HG03439 (cell line): ENCODE data around the gene CSNK2A3.
"Not testable (repeated sequence)": the region's sequence is repeated elsewhere in the genome, so short reads cannot be mapped to it uniquely, and the experiment has no call there.

ENCODE experiments used
- ATAC-seq: cut with Tn5 transposase; IDR thresholded peaks from one replicate; pipeline ENCODE4 v1.9.1; 2021; ENCODE audit warnings: mild to moderate bottlenecking, moderate library complexity; ENCODE audit not compliant: unreplicated experiment

The CSNK2A3 gene

DNA sequence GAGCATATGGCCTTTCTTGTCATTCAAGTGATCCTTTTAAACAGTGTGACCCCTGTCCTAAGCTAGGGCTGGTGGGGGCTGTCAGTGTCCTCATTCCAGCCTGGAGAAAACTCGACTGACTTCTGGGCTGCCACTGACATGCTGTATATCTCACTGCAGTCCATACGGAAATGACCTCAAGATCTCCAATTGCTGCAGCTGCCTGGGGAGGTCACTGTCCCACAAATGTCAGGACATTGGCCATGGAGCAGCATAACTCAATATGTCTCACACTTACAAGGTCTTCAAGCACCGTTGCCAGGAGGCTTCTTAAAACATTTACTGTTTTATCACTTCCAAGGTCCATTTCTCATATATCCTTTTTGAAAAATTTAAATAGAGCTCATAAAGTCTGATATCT lies 27.8 kb upstream of the CSNK2A3 start:
- no peak for ATAC-seq

DNA sequence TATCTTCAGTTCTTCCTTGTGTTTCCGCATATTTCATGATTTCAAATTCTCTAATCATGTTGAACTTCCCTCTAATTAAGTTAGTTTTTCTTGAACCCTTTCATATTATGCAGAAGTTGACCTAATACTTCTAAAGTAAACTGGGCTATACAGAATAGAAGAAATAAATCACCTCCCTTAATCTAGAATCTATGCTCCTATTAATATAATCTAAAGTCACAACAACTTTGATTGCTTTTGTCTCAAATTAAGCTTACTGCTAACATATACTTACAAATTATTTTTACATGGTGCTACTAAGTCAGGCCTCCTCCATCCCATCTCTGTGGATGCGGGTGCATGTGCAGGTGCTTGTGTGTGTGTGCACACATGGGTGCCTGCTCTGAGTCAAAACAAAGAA lies 27.3 kb upstream of the CSNK2A3 start:
- ATAC-seq, result no peak

DNA sequence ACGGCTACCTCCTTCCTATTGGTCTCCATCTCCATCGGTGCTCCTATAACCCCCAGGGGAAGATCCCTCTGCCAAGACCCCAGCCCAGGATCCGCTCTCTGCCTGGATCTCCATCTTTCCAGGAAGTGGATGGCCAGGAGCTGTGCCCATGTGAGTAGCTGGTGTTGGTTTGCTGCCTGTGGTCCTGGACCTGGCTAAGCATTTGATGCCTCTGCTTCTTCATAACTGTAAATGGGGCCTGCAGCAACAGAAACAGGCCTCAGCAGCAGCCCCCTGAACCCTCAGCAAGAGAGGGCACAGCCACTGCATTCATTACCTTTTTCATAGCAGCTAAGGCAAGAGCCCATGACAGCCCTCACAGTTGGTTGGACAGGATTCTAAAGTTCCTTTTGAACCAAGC lies 26.6 kb upstream of the CSNK2A3 start:
- no peak for ATAC-seq

DNA sequence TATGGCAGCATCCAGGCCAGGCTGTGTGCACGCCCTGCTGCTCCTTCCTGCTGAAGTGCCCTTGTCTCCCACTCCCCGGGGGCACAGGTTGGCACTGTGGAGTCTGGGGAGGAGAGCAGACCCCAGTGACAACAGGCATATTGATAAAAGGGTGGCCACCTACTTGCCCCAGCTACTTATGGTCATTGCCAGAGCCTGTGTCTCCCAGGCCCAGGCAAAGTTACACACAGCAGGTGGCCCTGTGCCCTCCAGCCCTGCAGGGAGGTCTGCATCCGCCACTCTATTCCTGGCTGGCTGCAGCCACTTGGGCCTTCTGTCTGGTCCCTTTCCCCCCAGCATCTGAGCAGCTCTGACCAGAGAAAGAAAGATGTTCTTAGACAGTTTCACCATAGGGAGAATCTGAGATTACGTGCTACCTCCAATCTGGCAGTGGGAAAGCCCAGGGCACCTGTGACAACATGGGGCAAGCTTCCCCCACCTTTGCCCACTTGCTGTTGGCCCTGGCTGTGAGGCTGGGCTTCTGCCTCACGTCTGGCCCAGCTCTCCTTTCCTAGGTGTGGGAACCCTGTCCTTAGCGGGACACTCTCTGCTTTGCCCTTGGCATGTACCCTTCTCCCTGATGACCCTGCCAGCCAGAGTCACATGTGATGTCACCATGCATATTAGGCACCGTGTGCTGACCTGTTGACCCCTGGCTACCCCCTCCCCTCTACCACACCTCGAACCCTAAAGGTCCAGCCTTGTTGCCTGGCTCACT lies 25.3 kb upstream of the CSNK2A3 start:
- no peak for ATAC-seq

DNA sequence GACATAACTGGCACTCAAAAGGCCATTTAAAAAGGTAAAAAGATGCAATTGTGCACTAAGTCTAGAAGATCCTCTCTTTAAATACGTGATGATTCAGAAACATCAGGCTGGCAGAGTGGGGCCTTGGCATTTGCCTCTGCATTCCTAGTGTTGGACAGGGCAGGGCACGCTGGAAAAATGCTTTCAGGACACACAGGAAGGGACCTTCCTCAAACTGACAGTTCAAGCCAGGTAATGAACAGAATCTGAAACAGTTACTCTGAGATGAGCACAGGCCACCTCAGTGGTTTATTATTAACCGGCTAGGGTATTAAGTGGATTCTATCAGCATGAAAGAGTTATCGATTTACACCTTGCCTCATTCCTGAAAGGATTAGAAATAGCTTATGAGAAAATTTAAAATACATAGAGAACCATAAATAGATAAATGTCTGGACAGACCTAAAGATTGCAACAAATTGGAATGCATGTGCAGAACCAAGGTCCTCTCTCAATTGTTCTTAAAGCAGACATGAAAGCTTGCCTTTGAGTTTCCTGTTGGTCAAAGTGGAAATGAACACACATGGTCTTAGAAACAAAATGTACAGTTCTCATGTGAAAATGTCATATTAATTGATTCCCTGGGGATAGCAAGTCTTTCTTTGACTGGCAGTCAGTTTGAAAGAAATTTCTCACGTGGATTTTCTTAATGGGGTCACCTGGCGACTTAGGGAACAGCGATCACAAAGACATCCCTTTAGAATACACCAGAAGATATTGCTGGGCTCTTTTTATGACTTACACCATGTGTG lies 21.5 kb upstream of the CSNK2A3 start:
- no peak for ATAC-seq

DNA sequence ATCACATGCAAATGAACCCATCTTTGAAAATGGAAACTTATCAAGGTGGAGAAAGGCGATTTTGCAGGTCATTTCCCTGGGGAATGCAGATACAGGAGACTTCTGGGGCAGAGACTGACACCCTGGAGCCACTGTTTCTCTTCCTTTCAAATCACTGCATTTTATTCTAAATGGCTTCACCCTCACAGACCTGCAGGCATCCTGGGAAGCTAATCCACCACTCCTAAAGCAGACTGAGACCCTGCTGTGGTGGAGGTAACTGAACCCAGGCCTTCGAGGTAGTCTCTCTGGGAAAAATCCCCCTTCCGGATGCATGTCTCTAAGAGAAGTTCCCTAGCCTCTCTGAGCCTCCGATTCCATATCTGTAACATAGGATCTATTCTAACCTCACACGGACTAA lies 20.9 kb upstream of the CSNK2A3 start:
- no peak for ATAC-seq

DNA sequence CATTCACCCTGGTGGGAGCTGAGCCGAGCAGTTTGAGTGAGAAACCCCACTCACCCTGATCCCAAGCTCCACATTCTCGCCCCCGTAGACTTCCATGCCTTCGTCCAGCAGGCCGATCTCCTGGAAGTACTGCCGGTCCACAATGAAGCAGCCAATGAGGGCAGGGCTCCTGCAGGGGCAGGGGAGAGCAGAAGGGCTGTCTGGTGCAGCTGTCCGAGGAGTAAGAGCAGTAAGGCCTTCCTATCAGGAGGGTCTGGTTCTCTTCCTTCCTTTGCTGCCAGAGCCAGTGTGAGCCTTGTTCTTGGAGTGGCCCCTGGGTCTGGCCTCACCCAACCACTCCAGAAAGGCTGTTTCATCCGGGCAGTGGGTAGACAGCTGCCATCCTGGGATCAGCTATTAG lies 19.4 kb upstream of the CSNK2A3 start:
- no peak for ATAC-seq

DNA sequence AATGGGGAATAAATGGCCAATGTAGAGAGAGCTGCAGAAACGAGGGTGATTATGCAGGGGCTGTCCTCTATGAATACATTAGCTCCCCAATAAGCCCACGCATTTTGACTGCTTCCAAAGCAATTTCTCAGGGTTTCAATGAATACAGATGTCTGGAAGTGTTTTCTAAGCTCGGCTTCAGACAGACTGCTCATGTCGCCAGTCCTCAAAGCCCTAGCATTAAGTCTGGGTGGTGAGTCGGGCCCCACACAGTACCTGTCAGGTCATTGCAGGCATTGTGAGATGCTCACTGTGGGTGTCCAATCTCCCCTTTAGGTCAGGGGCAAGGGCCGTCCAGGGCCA lies 17.9 kb upstream of the CSNK2A3 start:
- no peak for ATAC-seq

DNA sequence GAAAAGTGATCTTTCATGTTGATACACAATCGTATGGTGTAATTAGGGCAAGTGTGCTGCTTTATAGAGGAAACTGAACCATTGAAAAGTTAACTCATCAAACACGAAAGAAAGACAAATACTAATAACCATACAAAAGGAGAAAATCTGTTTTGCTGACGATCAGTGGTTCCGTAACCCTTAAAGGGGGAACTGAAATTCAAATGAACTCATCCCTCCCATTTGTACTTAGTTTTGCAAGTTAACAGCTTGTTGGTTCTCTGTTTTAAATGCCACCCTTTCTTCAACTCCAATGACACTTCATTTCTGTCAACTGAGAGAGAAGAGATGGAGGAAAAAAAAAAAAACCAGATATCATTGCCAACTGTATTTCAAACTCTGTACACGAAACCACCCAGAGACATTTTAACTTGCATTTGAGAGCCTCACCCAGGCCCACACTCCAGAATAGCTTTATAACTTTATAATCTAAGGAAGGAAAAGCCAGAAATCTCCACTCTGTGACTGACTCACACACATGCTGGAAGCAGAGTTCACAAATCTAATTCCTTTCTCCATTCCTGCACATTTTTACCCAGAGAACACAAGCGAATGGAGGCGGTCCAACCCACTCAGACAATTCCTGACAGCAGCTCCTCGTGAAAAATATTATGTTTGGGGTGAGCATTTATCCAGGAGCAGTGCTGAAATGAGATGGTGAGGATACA lies 17.4 kb upstream of the CSNK2A3 start:
- ATAC-seq, result no peak

DNA sequence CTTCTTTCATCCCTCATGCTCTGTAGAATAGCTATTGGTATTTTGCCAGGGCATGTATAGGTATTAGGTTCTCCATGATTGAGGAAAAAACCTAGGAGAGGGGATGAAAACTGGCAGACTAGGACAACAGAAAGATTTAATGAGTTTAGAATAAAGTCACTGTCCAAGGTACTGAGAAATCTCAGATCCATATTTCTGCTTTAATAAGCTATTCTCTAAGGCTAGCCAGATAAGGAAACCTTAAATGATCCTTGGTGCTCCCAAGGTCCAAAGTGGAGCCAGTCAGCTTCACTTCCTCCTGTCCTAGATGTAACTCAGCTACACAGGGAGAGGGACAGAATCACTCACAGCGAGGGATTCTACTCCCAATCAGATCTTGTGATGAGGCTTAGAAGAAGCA lies 13.7 kb upstream of the CSNK2A3 start:
- ATAC-seq, result no peak

DNA sequence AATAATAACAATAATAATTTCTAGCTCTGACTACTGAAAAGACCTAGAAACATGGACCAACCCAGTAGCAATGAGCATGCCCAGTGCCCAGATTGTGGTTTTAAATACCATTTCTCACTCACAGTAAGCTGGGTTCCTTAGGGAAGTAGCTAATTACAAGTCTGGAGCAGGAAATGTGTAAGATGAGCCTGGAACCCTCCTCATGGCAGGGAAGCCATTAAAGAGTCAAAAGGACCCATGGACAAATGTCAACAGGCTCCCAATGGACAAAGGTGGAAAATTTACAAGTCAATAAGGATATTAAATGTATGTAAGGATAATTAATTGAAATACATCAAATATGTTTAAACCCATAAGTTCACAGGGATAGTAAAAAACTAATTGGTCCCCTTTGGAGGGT lies 10.6 kb upstream of the CSNK2A3 start:
- ATAC-seq, result no peak

DNA sequence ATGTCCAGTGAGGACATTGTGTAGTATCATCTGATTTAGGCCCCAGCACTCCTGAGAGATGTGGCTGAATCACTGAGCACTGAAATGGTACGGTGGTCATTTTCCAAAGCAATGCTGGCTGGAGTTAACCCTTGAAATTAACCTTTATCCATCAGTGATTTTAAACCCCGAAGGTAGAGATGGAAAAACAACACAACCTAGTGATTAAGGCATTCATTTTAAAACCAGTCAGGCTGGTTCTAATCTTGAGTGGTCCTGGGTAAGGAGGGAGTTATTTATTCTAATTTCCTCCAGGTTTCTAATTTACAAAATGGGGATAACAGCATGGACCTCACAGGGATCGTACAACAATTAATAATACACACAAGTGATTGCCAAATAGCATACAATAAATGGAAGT lies 6.6 kb upstream of the CSNK2A3 start:
- ATAC-seq, result no peak

DNA sequence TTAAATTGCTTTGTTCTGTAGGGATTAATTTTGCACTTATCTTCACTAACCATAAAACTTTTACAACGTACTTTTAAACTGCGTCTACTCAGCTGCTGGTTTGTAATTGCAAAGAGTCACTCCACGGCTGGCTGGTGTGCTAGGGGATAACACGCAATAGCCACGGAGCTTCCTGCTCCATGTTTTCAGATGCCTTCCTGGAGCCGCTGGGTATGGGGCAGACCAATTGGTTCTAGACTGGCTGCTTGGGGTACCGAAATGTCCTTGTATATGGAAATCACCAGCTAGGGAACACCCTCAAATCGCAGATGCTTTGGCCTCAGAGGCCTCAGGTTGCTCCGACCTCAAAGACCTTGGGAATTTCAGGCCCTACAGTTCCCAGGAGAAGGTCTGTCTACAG lies 3.8 kb upstream of the CSNK2A3 start:
- ATAC-seq, result no peak

DNA sequence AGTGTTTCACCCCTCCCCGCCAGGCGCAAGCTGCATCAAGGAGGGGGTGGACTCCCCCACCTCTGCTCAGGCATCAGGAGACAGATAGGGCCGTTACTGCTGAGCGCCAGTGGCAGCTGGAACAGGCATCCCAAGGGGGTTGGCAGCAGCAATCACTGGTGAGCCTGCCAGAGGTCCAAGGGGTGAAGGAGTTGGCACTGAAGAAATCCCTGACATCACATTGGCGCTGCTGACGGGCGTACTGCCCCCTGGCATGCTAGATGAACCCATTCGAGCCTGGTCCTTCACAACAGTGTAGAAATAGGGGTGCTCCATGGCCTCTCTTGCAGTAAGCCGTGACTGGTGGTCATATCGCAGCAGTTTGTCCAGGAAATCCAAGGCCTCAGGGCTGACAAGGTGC lies 1.2 kb downstream of the CSNK2A3 start:
- ATAC-seq, result not testable (repeated sequence)

DNA sequence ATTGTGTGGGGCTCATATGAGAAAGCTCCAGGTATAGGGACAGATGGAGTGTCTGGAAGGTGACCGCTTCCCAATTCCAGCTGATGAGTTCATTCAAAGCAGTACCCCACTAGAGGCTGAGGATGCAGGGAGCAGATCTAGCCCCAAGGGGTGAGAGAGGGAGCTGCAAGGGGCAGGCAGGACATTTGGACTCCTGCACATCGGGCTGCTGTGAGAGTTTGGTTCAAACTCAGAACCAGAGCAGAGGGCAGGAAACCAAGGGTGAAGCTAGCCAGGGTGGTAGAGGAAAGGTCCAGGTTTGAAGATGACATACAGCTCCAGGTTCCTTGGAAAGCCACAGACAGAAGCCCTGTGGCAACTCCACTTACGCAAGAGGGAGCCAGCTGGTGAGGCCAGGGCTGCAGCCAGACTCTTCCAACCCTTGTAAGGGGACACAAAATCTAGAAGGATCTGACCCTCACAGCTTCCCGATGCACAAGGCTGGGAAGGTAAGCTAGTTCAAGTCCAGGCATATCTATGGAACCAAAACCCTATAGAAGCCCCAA lies 1.9 kb downstream of the CSNK2A3 start:
- no peak for ATAC-seq

DNA sequence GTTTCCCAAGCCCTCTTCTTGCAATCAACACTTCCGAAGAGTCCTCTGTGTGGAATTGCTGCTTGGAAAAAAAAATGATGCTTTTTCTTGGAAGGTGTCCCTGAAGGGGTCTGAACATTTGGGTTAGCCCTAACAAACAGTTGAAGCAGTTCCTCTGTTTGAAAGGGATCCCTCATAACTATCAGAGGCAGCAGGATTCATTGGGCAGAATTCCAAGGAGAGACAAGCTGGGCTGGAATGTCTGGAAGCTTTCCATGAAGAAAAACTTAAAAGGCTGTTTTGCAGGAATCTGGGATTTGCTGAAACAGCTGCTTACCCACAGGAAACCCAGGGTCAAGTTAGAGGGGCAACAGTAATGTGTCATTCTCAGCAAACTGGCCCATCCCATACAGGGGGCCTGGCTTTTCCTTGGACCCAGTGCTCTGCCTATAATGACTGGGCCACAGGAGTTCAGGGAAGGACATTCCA lies 3.1 kb downstream of the CSNK2A3 start:
- no peak for ATAC-seq

DNA sequence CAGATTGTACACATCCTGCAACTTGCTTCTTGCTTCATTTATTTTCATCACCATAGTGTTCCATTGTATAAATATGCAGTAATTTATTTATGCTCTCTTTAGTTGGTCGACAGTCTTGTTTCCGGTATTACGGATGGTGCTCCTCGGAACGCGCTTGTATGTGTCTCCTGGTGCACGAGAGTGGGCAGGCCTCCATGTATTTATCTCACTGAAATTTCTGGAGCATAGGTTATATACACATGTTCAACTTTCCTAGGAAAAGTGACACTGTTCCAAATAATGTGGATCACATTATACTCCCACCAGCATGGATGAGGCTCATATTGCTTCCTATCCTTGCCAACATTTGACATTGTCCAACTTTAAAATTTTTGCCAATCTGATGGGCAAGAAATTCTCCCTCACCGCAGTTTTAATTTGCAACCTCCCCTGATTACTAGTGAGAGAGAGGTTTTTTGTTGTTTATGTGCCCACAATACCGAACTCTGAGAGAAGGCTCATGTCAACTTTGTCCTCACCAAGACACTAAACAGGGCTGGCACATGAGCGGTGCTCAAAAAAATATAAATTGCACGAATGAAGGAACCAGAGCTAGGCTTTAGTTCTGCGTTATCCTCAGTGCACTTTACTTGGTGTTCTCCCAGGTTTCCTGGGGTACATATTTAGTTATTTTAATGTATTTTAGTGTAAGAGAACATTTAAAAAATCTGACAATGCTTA lies 3.8 kb downstream of the CSNK2A3 start:
- no peak for ATAC-seq

DNA sequence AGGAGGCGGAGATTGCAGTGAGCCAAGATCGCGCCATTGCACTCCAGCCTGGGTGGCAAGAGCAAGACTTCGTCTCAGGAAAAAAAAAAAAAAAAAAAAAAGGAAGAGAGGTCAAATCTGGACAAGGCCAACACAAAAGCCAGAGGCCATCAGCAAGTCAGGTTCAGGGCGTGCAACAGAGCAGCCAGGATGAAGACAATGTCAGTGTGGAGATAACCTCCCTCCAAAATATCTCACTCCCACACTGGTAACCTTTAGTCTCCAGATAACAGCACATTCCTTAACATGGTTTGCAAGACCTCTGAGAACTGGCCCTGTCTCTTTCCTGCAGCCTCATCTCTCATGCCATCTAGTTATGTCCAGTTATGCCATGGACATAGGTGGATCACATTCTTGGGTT lies 4.7 kb downstream of the CSNK2A3 start:
- no peak for ATAC-seq

DNA sequence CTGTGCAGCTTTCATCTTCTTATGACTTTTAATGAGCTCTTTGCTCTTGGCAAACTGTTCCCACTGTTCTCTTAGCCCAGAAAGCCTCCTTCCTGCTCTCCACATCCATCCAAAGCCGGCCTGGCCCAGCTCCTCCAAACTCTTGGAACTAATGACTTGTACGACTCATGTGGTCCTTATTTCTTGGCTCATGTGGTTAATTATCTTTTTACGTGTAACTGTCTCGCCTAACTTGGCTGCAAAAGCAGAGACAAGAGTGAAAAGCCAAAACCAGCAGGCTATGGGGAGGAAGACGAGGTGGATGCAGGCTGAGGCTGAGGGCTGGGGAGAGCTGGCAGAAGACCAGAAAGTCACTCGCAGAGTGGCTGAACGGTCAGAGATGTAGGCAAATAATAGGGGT lies 5.5 kb downstream of the CSNK2A3 start:
- no peak for ATAC-seq

DNA sequence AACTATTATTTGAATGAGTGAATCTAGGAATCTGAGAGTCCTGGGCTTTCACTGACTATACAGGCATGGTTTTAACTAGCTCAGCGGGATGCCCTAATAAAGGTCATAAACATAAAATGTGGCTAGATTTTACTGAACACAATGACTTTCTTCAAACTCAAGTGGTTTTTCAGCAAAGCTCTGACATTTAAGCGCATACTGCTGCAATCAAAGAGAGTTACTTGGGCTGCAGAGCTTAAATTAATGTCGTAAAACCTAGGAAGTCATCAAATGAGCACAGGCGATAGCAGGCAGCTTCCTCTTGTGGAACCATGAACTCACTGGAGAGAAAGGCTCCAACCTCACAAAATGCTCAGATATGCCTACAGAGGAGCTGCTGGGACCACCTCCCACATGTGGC lies 6.7 kb downstream of the CSNK2A3 start:
- no peak for ATAC-seq

DNA sequence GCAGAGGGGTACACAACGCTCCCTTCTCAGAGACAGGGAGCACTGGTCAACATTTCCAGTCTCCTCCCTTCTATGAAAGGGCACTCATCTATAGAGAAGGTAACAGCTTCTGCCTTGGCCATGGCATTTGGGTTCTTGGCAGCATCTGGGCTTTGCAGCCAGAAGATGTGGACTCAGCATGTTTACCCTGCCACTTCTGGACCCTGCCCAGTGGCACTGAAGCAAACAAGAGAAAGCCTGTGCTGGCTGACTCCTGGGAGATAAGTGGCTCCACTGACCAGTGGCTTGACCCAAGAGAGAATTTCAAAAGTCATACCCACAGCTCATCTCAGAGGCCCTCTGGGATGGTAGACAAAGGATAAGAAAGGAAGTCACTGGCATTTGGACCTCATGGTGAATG lies 8.0 kb downstream of the CSNK2A3 start:
- ATAC-seq, result no peak
